ENCODE results near the gene JAKMIP2. TPM values are rescaled to one million over a fixed set of nuclear protein-coding genes. Genes with fewer than 3 reads are reported as not detected.

The JAKMIP2 gene
- total RNA-seq, 1 experiment from 2014 or later: 6.4 TPM

- H3K79me1 ChIP-seq (ENCODE audit: insufficient read depth, low read depth, low read length, poor library complexity, severe bottlenecking): no peaks in the 10 kb centered on the region
- no peak overlapping the region for H3T11ph ChIP-seq (ENCODE audit: low read length)
- no peak overlapping the region for H2BK20ac ChIP-seq (ENCODE audit: low read depth, low read length, poor library complexity, severe bottlenecking)
- H3K23ac ChIP-seq (ENCODE audit: insufficient read length, low read depth, low read length): no peak overlapping the region
- H3K56ac ChIP-seq (ENCODE audit: insufficient read length, low read depth, low read length): no peak overlapping the region
- H2AK5ac ChIP-seq (ENCODE audit: insufficient read length, low read length): no peak overlapping the region
- Mint-ChIP-seq H3K27ac (no peak overlapping the region; a peak in 2 of 7 replicates), H3K9me3 (no peaks in the 10 kb centered on the region), H3K4me3 (no peak overlapping the region), H3K4me1 (peaks cover 20 to 24% of the 10 kb centered on the region in 2 experiments), H3K36me3 (ENCODE audit: insufficient read depth in 1 of 3, low read depth in 3 of 3) (peaks cover 18 to 67% (median 35%) of the 10 kb centered on the region in 3 experiments; a peak in 6 of 7 replicates), H3K27me3 (ENCODE audit: low read depth) (no peaks in the 10 kb centered on the region)
- H3K4ac ChIP-seq (ENCODE audit: low read depth, low read length): no peak overlapping the region
- no peak overlapping the region for H2BK5ac ChIP-seq (ENCODE audit: insufficient read length, low read length)
- WGBS (ENCODE audit: extremely low coverage, insufficient read length, low lambda C conversion rate): no CpG with 5 or more reads among the region's 4 CpGs
- H3K18ac ChIP-seq (ENCODE audit: insufficient read length, low read depth, low read length): no peak overlapping the region
- no peaks in the 10 kb centered on the region for H3K23me2 ChIP-seq (ENCODE audit: insufficient read length, low read depth, low read length, poor library complexity, severe bottlenecking)
- no peak overlapping the region for H3K14ac ChIP-seq (ENCODE audit: insufficient read depth, low read length)
- DNase-seq: no peak
- H3K27ac ChIP-seq (ENCODE audit: insufficient read length, low read depth, low read length): no peak overlapping the region
- no peak overlapping the region for H2AFZ ChIP-seq (ENCODE audit: low read length)
- no peak overlapping the region for H2BK12ac ChIP-seq (ENCODE audit: insufficient read length, low read depth, low read length)
- H3K9ac ChIP-seq (ENCODE audit: extremely low read depth, insufficient read length, low read length): no peak overlapping the region
- no peak overlapping the region for H4K8ac ChIP-seq (replicated peaks; ENCODE audit: insufficient read length, low read depth, low read length)
- no peak for TF ChIP-seq CTCF (conservative IDR thresholded peaks at IDR 0.05)
- H3K4me2 ChIP-seq (ENCODE audit: insufficient read depth, insufficient read length, low read length): no peak overlapping the region
- no peak overlapping the region for H2BK15ac ChIP-seq (ENCODE audit: low read depth, low read length)
- no peaks in the 10 kb centered on the region for H3K9me3 ChIP-seq (ENCODE audit: control insufficient read depth, low read depth, low read length)
- H3K79me2 ChIP-seq (ENCODE audit: insufficient read depth, low read length): no peaks in the 10 kb centered on the region
- H4K20me1 ChIP-seq (ENCODE audit: control insufficient read depth, insufficient read depth, insufficient read length): no peaks in the 10 kb centered on the region
- no peak overlapping the region for H4K91ac ChIP-seq (ENCODE audit: insufficient read length, low read depth, low read length)
- no peaks in the 10 kb centered on the region for H3K27me3 ChIP-seq (ENCODE audit: insufficient read depth, low read length)
- no peak overlapping the region for H4K5ac ChIP-seq (ENCODE audit: insufficient read length, low read depth, low read length)
- H3K4me1 ChIP-seq (ENCODE audit: insufficient read depth, low read length): no peaks in the 10 kb centered on the region
- no peak overlapping the region for H2BK120ac ChIP-seq (ENCODE audit: low read depth, low read length, poor library complexity, severe bottlenecking)
Observed at GRCh38 chr5:147631428-147632003, 151.0 kb downstream of the JAKMIP2 start.
